HEK293 (cell line): Measurements from ENCODE around the gene MAPRE3.

ENCODE experiments used
- CTCF ChIP-seq: fragments of 450-650 bp; formaldehyde crosslinking; IDR thresholded peaks from 2 replicates; pipeline ENCODE4 v1.5.1; 2016; ENCODE audit warnings: missing biosample characterization, missing genetic modification characterization
- SP2 ChIP-seq: fragments of 450-650 bp; formaldehyde crosslinking; IDR thresholded peaks from 2 replicates; pipeline ENCODE4 v1.5.1; 2016; ENCODE audit warnings: missing biosample characterization, missing genetic modification characterization
- TCF7L2 ChIP-seq: IDR thresholded peaks from 2 replicates; pipeline ENCODE4 v1.6.1; 2011; ENCODE audit warnings: low read depth, mild to moderate bottlenecking, inconsistent platforms, low read length, moderate library complexity, borderline replicate concordance
- ZBTB21 ChIP-seq: fragments of 450-650 bp; formaldehyde crosslinking; IDR thresholded peaks from 2 replicates; pipeline ENCODE4 v1.5.1; 2017; ENCODE audit warnings: missing biosample characterization, missing genetic modification characterization
- ZBTB8A ChIP-seq: fragments of 450-650 bp; formaldehyde crosslinking; IDR thresholded peaks from 2 replicates; pipeline ENCODE4 v1.5.1; 2016; ENCODE audit warnings: missing biosample characterization, missing genetic modification characterization
- ZNF10 ChIP-seq: fragments of 450-650 bp; formaldehyde crosslinking; IDR thresholded peaks from 2 replicates; pipeline ENCODE4 v1.5.1; 2017; ENCODE audit warnings: missing biosample characterization, missing genetic modification characterization
- ZNF132 ChIP-seq: fragments of 450-650 bp; formaldehyde crosslinking; IDR thresholded peaks from 2 replicates; pipeline ENCODE4 v1.5.1; 2017; ENCODE audit warnings: missing biosample characterization, missing genetic modification characterization, borderline replicate concordance
- ZNF24 ChIP-seq: fragments of 450-650 bp; formaldehyde crosslinking; IDR thresholded peaks from 2 replicates; pipeline ENCODE4 v1.5.1; 2016; ENCODE audit warnings: missing biosample characterization, missing genetic modification characterization
- ZNF501 ChIP-seq: fragments of 450-650 bp; formaldehyde crosslinking; IDR thresholded peaks from 2 replicates; pipeline ENCODE4 v1.5.1; 2016; ENCODE audit warnings: missing biosample characterization, missing genetic modification characterization
- ZNF529 ChIP-seq: fragments of 450-650 bp; formaldehyde crosslinking; IDR thresholded peaks from 2 replicates; pipeline ENCODE4 v1.5.1; 2017; ENCODE audit warnings: missing genetic modification characterization, missing biosample characterization; ENCODE audit not compliant: insufficient replicate concordance
- ZNF549 ChIP-seq: fragments of 450-650 bp; IDR thresholded peaks from 2 replicates; pipeline ENCODE4 v1.5.1; 2018; ENCODE audit warnings: missing biosample characterization, missing genetic modification characterization, mild to moderate bottlenecking, inconsistent platforms, moderate library complexity
- ZNF560 ChIP-seq: fragments of 450-650 bp; formaldehyde crosslinking; IDR thresholded peaks from 2 replicates; pipeline ENCODE4 v1.5.1; 2017; ENCODE audit warnings: missing biosample characterization, missing genetic modification characterization, borderline replicate concordance
- ZNF707 ChIP-seq: fragments of 450-650 bp; formaldehyde crosslinking; IDR thresholded peaks from 2 replicates; pipeline ENCODE4 v1.5.1; 2016; ENCODE audit warnings: missing biosample characterization, missing genetic modification characterization
- TF ChIP-seq, protein P1 (sequence below): fragments of 450-650 bp; formaldehyde crosslinking; IDR thresholded peaks from 2 replicates; pipeline ENCODE4 v1.5.1; 2016; ENCODE audit warnings: missing biosample characterization, missing genetic modification characterization

GRCh38 chr2:27006602-27007415 is 36.4 kb downstream of the MAPRE3 start:
- no peak for TF ChIP-seq CTCF (tag by site-specific recombination)
- no peak for TF ChIP-seq ZBTB8A (tag by site-specific recombination)
- no peak for TF ChIP-seq ZNF529 (tag by site-specific recombination)
- TF ChIP-seq, protein P1, sequence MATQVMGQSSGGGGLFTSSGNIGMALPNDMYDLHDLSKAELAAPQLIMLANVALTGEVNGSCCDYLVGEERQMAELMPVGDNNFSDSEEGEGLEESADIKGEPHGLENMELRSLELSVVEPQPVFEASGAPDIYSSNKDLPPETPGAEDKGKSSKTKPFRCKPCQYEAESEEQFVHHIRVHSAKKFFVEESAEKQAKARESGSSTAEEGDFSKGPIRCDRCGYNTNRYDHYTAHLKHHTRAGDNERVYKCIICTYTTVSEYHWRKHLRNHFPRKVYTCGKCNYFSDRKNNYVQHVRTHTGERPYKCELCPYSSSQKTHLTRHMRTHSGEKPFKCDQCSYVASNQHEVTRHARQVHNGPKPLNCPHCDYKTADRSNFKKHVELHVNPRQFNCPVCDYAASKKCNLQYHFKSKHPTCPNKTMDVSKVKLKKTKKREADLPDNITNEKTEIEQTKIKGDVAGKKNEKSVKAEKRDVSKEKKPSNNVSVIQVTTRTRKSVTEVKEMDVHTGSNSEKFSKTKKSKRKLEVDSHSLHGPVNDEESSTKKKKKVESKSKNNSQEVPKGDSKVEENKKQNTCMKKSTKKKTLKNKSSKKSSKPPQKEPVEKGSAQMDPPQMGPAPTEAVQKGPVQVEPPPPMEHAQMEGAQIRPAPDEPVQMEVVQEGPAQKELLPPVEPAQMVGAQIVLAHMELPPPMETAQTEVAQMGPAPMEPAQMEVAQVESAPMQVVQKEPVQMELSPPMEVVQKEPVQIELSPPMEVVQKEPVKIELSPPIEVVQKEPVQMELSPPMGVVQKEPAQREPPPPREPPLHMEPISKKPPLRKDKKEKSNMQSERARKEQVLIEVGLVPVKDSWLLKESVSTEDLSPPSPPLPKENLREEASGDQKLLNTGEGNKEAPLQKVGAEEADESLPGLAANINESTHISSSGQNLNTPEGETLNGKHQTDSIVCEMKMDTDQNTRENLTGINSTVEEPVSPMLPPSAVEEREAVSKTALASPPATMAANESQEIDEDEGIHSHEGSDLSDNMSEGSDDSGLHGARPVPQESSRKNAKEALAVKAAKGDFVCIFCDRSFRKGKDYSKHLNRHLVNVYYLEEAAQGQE (tag by site-specific recombination) = no peak
- no peak for TF ChIP-seq ZNF707 (tag by site-specific recombination)
- no peak for TF ChIP-seq TCF7L2
- no peak for TF ChIP-seq ZNF24
- no peak for TF ChIP-seq ZNF549 (tag by site-specific recombination)
- TF ChIP-seq ZNF501 = no peak
- TF ChIP-seq SP2 = no peak
- TF ChIP-seq ZNF10 (tag by site-specific recombination) = no peak
- TF ChIP-seq ZNF132 (tag by site-specific recombination) = no peak
- no peak for TF ChIP-seq ZNF560
- TF ChIP-seq ZBTB21 (tag by site-specific recombination) = no peak
